Naive thymus-derived CD4-positive, alpha-beta T cell (primary cell): ENCODE results near the gene FAAP20. TPM values are rescaled to one million over a fixed set of nuclear protein-coding genes. Genes with fewer than 3 reads are reported as not detected.

Source experiments
- ATAC-seq: fragments of 150-1000 bp; cut with Tn5 transposase; 2 replicates; pipeline ENCODE4 v1.10.0; 2021; ENCODE audit warnings: mild to moderate bottlenecking, moderate library complexity
- CTCF ChIA-PET: fragments of 350-600 bp; sonication (Branson Sonifier 250); formaldehyde crosslinking; loops from one replicate; lab custom pipeline; 2021; ENCODE audit warnings: antibody characterized with exemption; lab: Charles Lee
- POLR2A ChIA-PET: fragments of 350-600 bp; sonication (Branson Sonifier 250); formaldehyde crosslinking; loops from one replicate; lab custom pipeline; 2021; ENCODE audit warnings: antibody characterized with exemption, inconsistent platforms; lab: Charles Lee
- DNase-seq, 9 donors: peaks; one replicate each; pipeline versions ENCODE4 v3.0.0 to v3.0.0-alpha.2; 2020 to 2022; ENCODE audit warnings: mixed read lengths in 1 of 9
- H3K27ac ChIP-seq: one replicate; pipeline ENCODE4 v1.7.0; 2013; ENCODE audit warnings: mild to moderate bottlenecking, low read depth, low read length, moderate library complexity
- H3K27me3 ChIP-seq, 2 donors: one replicate each; pipeline ENCODE4 v1.7.0; 2013; ENCODE audit warnings: low read length in 2 of 2, mild to moderate bottlenecking in 2 of 2, moderate library complexity in 2 of 2; ENCODE audit not compliant: control insufficient read depth in 2 of 2, insufficient read depth in 2 of 2
- H3K36me3 ChIP-seq, 3 experiments: 1 replicate in 2 of 3; 2 replicates in 1 of 3; pipeline ENCODE4 v1.7.0; 2013; ENCODE audit warnings: low read length in 3 of 3, mild to moderate bottlenecking in 3 of 3, moderate library complexity in 1 of 3; ENCODE audit not compliant: insufficient read depth in 3 of 3, control insufficient read depth in 2 of 3
- H3K4me1 ChIP-seq, 2 donors: one replicate each; pipeline ENCODE4 v1.7.0; 2013; ENCODE audit warnings: low read length in 2 of 2, mild to moderate bottlenecking in 2 of 2, moderate library complexity in 1 of 2; ENCODE audit not compliant: control insufficient read depth in 2 of 2, insufficient read depth in 2 of 2
- H3K4me3 ChIP-seq: 2 replicates; pipeline ENCODE4 v1.7.0; 2013; ENCODE audit warnings: mild to moderate bottlenecking, low read length
- H3K9me3 ChIP-seq, 3 experiments: 1 replicate in 2 of 3; 2 replicates in 1 of 3; pipeline ENCODE4 v1.7.0; 2013; ENCODE audit warnings: low read length in 3 of 3; ENCODE audit not compliant: control insufficient read depth in 2 of 3
- H3K27ac Mint-ChIP-seq, 9 donors: one replicate each; pipeline ENCODE4 v1.8.0; 2020 to 2022; ENCODE audit warnings: mixed read lengths in 9 of 9, mild to moderate bottlenecking in 8 of 9, moderate library complexity in 5 of 9, inconsistent platforms in 2 of 9
- H3K27me3 Mint-ChIP-seq, 5 donors: one replicate each; pipeline ENCODE4 v1.8.0; 2021 to 2022; ENCODE audit warnings: mixed read lengths in 5 of 5, mild to moderate bottlenecking in 1 of 5
- H3K36me3 Mint-ChIP-seq, 5 donors: one replicate each; pipeline ENCODE4 v1.8.0; 2020 to 2022; ENCODE audit warnings: mixed read lengths in 5 of 5, mild to moderate bottlenecking in 3 of 5, inconsistent platforms in 1 of 5
- H3K4me1 Mint-ChIP-seq, 7 donors: one replicate each; pipeline ENCODE4 v1.8.0; 2020 to 2022; ENCODE audit warnings: mixed read lengths in 7 of 7, mild to moderate bottlenecking in 3 of 7, inconsistent platforms in 1 of 7
- H3K4me3 Mint-ChIP-seq, 10 donors: one replicate each; pipeline ENCODE4 v1.8.0; 2020 to 2022; ENCODE audit warnings: mild to moderate bottlenecking in 10 of 10, mixed read lengths in 10 of 10, moderate library complexity in 6 of 10, inconsistent platforms in 2 of 10
- H3K9me3 Mint-ChIP-seq, 11 donors: one replicate each; pipeline ENCODE4 v1.8.0; 2020 to 2022; ENCODE audit warnings: mixed read lengths in 11 of 11, mild to moderate bottlenecking in 4 of 11, inconsistent platforms in 1 of 11, moderate library complexity in 1 of 11
- intact Hi-C, 2 donors: fragments of 100-400 bp; cut with micrococcal nuclease; formaldehyde crosslinking; loops; one replicate each; pipeline ENCODE4 v1.15.1; 2023
- polyA plus RNA-seq, 2 donors: library from polyadenylated mRNA; unstranded; fragments of 300-500 nt; fragmentation: Illumina TruSeq; gene quantifications; one replicate each; pipeline ENCODE4 v1.2.3, GENCODE V29; 2021
- total RNA-seq, 6 experiments: library from RNA in 5 of 6; stranded (reverse) in 5 of 6; gene quantifications; 1 replicate in 5 of 6; 2 replicates in 1 of 6; pipeline ENCODE4 v1.2.3 and lab custom pipeline; 2021 to 2026

Gene FAAP20
- total and polyA plus RNA-seq, 7 experiments from 2014 or later: 43.2 to 77.0 (median 55.7) TPM

GRCh38 chr1:2212532-2213491, 18.2 kb upstream of the FAAP20 start:
- Mint-ChIP-seq H3K27ac (peak overlapping the region in 7 of 9 donors; percentile 17 to 70 (median 39)), H3K9me3 (no peaks in the 10 kb centered on the region), H3K36me3 (no peaks in the 10 kb centered on the region), H3K4me1 (peaks cover 0 to 11% (median 2%) of the 10 kb centered on the region in 7 donors), H3K4me3 (peak overlapping the region in 6 of 10 donors; percentile 17 to 74 (median 53)), H3K27me3 (no peaks in the 10 kb centered on the region)
- CTCF ChIA-PET: interaction anchor here (0.8 to 1.0 kb wide), 2 partner anchors 97 to 169 kb away, joined by 3 read pairs; no protein-coding TSS in a partner anchor
- POLR2A ChIA-PET: interaction anchor here (0.9 to 1.3 kb wide), 4 partner anchors 11 to 102 kb away, joined by 3 to 6 read pairs (median 3); no protein-coding TSS in a partner anchor
- Histone ChIP-seq H3K4me3 (peak overlapping the region; percentile 41), H3K27ac (peak overlapping the region; percentile 46), H3K36me3 (no peaks in the 10 kb centered on the region), H3K9me3 (no peaks in the 10 kb centered on the region), H3K27me3 (no peaks in the 10 kb centered on the region), H3K4me1 (peaks cover 8 to 13% of the 10 kb centered on the region in 2 donors)
- DNase-seq (peak in 8 of 9 donors; percentile 44 to 71 (median 66)), ATAC-seq (peak; percentile 79)
- intact Hi-C loops: loop anchor here (1.0 to 2.0 kb wide), 2 partner anchors 14 to 19 kb away; no protein-coding TSS in a partner anchor

GRCh38 chr1:2212274-2212531, 17.6 kb upstream of the FAAP20 start:
- H3K36me3 ChIP-seq: no peaks in the 10 kb centered on the region
- Mint-ChIP-seq H3K36me3 (no peaks in the 10 kb centered on the region), H3K4me3 (peak overlapping the region in 3 of 10 donors; percentile 13 to 74 (median 56)), H3K27me3 (peaks cover 0 to under 1% (median 0%) of the 10 kb centered on the region in 5 donors), H3K27ac (peak overlapping the region in 3 of 9 donors; percentile 17 to 68 (median 43)), H3K4me1 (peaks cover 0 to 11% (median 2%) of the 10 kb centered on the region in 7 donors), H3K9me3 (no peaks in the 10 kb centered on the region)
- H3K4me1 ChIP-seq: peaks cover 8 to 13% of the 10 kb centered on the region in 2 donors
- no peak for ATAC-seq
- no peak for DNase-seq
- no peaks in the 10 kb centered on the region for H3K27me3 ChIP-seq
- no peaks in the 10 kb centered on the region for H3K9me3 ChIP-seq
- no peak overlapping the region for H3K4me3 ChIP-seq
- intact Hi-C loops: loop anchor here (1.0 to 2.0 kb wide), 2 partner anchors 15 to 20 kb away; no protein-coding TSS in a partner anchor
- no peak overlapping the region for H3K27ac ChIP-seq
- ChIA-PET POLR2A (interaction anchor here (0.6 to 1.3 kb wide), 6 partner anchors 11 to 103 kb away, joined by 3 to 6 read pairs (median 3); no protein-coding TSS in a partner anchor), CTCF (interaction anchor here (0.6 to 1.0 kb wide), 2 partner anchors 168 to 170 kb away, joined by 3 read pairs; no protein-coding TSS in a partner anchor)

- no peak overlapping the region for H3K4me3 Mint-ChIP-seq
- CTCF ChIA-PET: interaction anchor here (0.7 to 1.0 kb wide), 2 partner anchors 26 to 99 kb away, joined by 3 read pairs; no protein-coding TSS in a partner anchor
- no peaks in the 10 kb centered on the region for H3K9me3 ChIP-seq
- H3K4me3 ChIP-seq: no peak overlapping the region
- H3K27me3 ChIP-seq: no peaks in the 10 kb centered on the region
- H3K36me3 Mint-ChIP-seq: no peaks in the 10 kb centered on the region
- H3K27ac Mint-ChIP-seq: no peak overlapping the region
- ATAC-seq (no peak), DNase-seq (no peak)
- POLR2A ChIA-PET: interaction anchor here (1.2 kb wide), 1 partner anchor 101 kb away, joined by 3 read pairs; no protein-coding TSS in a partner anchor
- no peaks in the 10 kb centered on the region for H3K9me3 Mint-ChIP-seq
- H3K27me3 Mint-ChIP-seq: peaks cover 0 to 4% (median 0%) of the 10 kb centered on the region in 5 donors
- intact Hi-C loops: no loop called here
- no peak overlapping the region for H3K27ac ChIP-seq
- peaks cover 12 to 13% of the 10 kb centered on the region in 2 donors for H3K4me1 ChIP-seq
- H3K36me3 ChIP-seq: no peaks in the 10 kb centered on the region
- H3K4me1 Mint-ChIP-seq: peaks cover 0 to 11% (median 4%) of the 10 kb centered on the region in 7 donors
Observed at GRCh38 chr1:2210786-2211185, 16.2 kb upstream of the FAAP20 start.

- H3K4me3 Mint-ChIP-seq: no peak overlapping the region
- CTCF ChIA-PET: no interaction called here
- Histone ChIP-seq H3K36me3 (no peaks in the 10 kb centered on the region), H3K9me3 (no peaks in the 10 kb centered on the region), H3K27ac (no peak overlapping the region), H3K27me3 (no peaks in the 10 kb centered on the region), H3K4me3 (no peak overlapping the region), H3K4me1 (peaks cover 13 to 15% of the 10 kb centered on the region in 2 donors)
- H3K36me3 Mint-ChIP-seq: no peaks in the 10 kb centered on the region
- no peak for DNase-seq
- peaks cover 0 to 11% (median 5%) of the 10 kb centered on the region in 7 donors for H3K4me1 Mint-ChIP-seq
- peak overlapping the region in 2 of 9 donors; percentile 46 to 72 for H3K27ac Mint-ChIP-seq
- H3K27me3 Mint-ChIP-seq: peaks cover 0 to 4% (median 0%) of the 10 kb centered on the region in 5 donors
- ATAC-seq: no peak
- H3K9me3 Mint-ChIP-seq: no peaks in the 10 kb centered on the region
- intact Hi-C loops: no loop called here
- POLR2A ChIA-PET: interaction anchor here (1.2 kb wide), 1 partner anchor 102 kb away, joined by 3 read pairs; no protein-coding TSS in a partner anchor
Observed at GRCh38 chr1:2210084-2210653, 15.6 kb upstream of the FAAP20 start.

- no peak for DNase-seq
- intact Hi-C loops: no loop called here
- Histone ChIP-seq H3K36me3 (no peaks in the 10 kb centered on the region), H3K27ac (no peak overlapping the region), H3K9me3 (no peaks in the 10 kb centered on the region), H3K4me1 (peaks cover 13 to 15% of the 10 kb centered on the region in 2 donors), H3K4me3 (no peak overlapping the region), H3K27me3 (no peaks in the 10 kb centered on the region)
- no peak for ATAC-seq
- no peaks in the 10 kb centered on the region for H3K9me3 Mint-ChIP-seq
- H3K27me3 Mint-ChIP-seq: peaks cover 0 to 4% (median 0%) of the 10 kb centered on the region in 5 donors
- ChIA-PET CTCF (no interaction called here), POLR2A (interaction anchor here (0.9 to 1.1 kb wide), 3 partner anchors 11 to 25 kb away, joined by 3 to 4 read pairs (median 3); no protein-coding TSS in a partner anchor)
- no peak overlapping the region for H3K4me3 Mint-ChIP-seq
- H3K36me3 Mint-ChIP-seq: no peaks in the 10 kb centered on the region
- peak overlapping the region in 1 of 9 donors; percentile 28 for H3K27ac Mint-ChIP-seq
- peaks cover 0 to 11% (median 5%) of the 10 kb centered on the region in 7 donors for H3K4me1 Mint-ChIP-seq
Observed at GRCh38 chr1:2209400-2210083, 15.0 kb upstream of the FAAP20 start.
